BE2C (cell line): Measurements from ENCODE around the gene DHX30.

ENCODE experiments used
- DNase-seq: peaks from one replicate; pipeline ENCODE4 v3.0.0-alpha.2; 2020
- H3K27me3 ChIP-seq: fragments of 250-450 bp; sonication (Bioruptor Pico); 2 replicates; pipeline ENCODE4 v1.5.1; 2020; ENCODE audit warnings: mild to moderate bottlenecking
- H3K36me3 ChIP-seq: fragments of 250-450 bp; sonication (Bioruptor Pico); 2 replicates; pipeline ENCODE4 v1.5.1; 2020; ENCODE audit warnings: mild to moderate bottlenecking
- H3K4me1 ChIP-seq: fragments of 250-450 bp; sonication (Bioruptor Pico); 2 replicates; pipeline ENCODE4 v1.5.1; 2020
- H3K4me3 ChIP-seq: 2 replicates; pipeline ENCODE4 v1.5.1; 2011; ENCODE audit warnings: low read depth, low read length
- H3K9me3 ChIP-seq: fragments of 250-450 bp; sonication (Bioruptor Pico); 2 replicates; pipeline ENCODE4 v1.5.1; 2020
- CTCF ChIP-seq: IDR thresholded peaks from 2 replicates; pipeline ENCODE4 v1.5.1; 2012; ENCODE audit warnings: mild to moderate bottlenecking, low read depth, low read length

DHX30 gene

GRCh38 chr3:47868306-47868705 lies 65.4 kb downstream of the DHX30 start:
- Histone ChIP-seq H3K4me3 (no peak overlapping the region), H3K9me3 (no peaks in the 10 kb centered on the region), H3K4me1 (no peaks in the 10 kb centered on the region), H3K27me3 (no peaks in the 10 kb centered on the region), H3K36me3 (peaks cover 4% of the 10 kb centered on the region; the same call in 1 of the 2 replicates)
- TF ChIP-seq CTCF, result no peak
- DNase-seq, result no peak

GRCh38 chr3:47870156-47870555 lies 67.2 kb downstream of the DHX30 start:
- Histone ChIP-seq H3K4me3 (no peak overlapping the region), H3K4me1 (no peaks in the 10 kb centered on the region), H3K36me3 (peaks cover 4% of the 10 kb centered on the region; the same call in 1 of the 2 replicates), H3K27me3 (no peaks in the 10 kb centered on the region), H3K9me3 (no peaks in the 10 kb centered on the region)
- TF ChIP-seq CTCF, result no peak
- no peak for DNase-seq

- Histone ChIP-seq H3K4me3 (no peak overlapping the region), H3K4me1 (no peaks in the 10 kb centered on the region), H3K9me3 (no peaks in the 10 kb centered on the region), H3K36me3 (peaks cover 4% of the 10 kb centered on the region; the same call in 1 of the 2 replicates), H3K27me3 (no peaks in the 10 kb centered on the region)
- TF ChIP-seq CTCF, result no peak
- no peak for DNase-seq
Observed at GRCh38 chr3:47870702-47871260, 67.8 kb downstream of the DHX30 start.

- Histone ChIP-seq H3K9me3 (no peaks in the 10 kb centered on the region), H3K36me3 (peaks cover 4% of the 10 kb centered on the region; the same call in 1 of the 2 replicates), H3K4me3 (no peak overlapping the region), H3K4me1 (no peaks in the 10 kb centered on the region), H3K27me3 (no peaks in the 10 kb centered on the region)
- TF ChIP-seq CTCF, result no peak
- no peak for DNase-seq
Observed at GRCh38 chr3:47871389-47871788, 68.5 kb downstream of the DHX30 start.

- DNase-seq, result no peak
- H3K4me3 ChIP-seq, result no peak overlapping the region
- H3K27me3 ChIP-seq, result no peaks in the 10 kb centered on the region
- no peaks in the 10 kb centered on the region for H3K9me3 ChIP-seq
- H3K36me3 ChIP-seq, result peaks cover 4% of the 10 kb centered on the region; the same call in 1 of the 2 replicates
- no peak for TF ChIP-seq CTCF
- H3K4me1 ChIP-seq, result no peaks in the 10 kb centered on the region
Observed at GRCh38 chr3:47872916-47873315, 70.0 kb downstream of the DHX30 start.

- DNase-seq, result no peak
- Histone ChIP-seq H3K27me3 (no peaks in the 10 kb centered on the region), H3K4me1 (no peaks in the 10 kb centered on the region), H3K4me3 (no peak overlapping the region), H3K36me3 (peaks cover 4% of the 10 kb centered on the region; the same call in 1 of the 2 replicates), H3K9me3 (no peaks in the 10 kb centered on the region)
- no peak for TF ChIP-seq CTCF
Observed at GRCh38 chr3:47874438-47874837, 71.5 kb downstream of the DHX30 start.
